Activated T-helper 17 cell treated with anti-CD3 and anti-CD28 coated beads, Interleukin-2, amount 50 U/mL, for 72 hours (primary cell): ENCODE results near the gene GMEB2. TPM values are rescaled to one million over a fixed set of nuclear protein-coding genes. Genes with fewer than 3 reads are reported as not detected.
"Not testable (repeated sequence)": the region's sequence is repeated elsewhere in the genome, so short reads cannot be mapped to it uniquely, and the experiment has no call there.

Source experiments
- ATAC-seq: fragments of 150-1000 bp; cut with Tn5 transposase; replicated peaks from 2 replicates; pipeline ENCODE4 v1.10.0; 2021; ENCODE audit warnings: mild to moderate bottlenecking, moderate library complexity
- H3K27ac Mint-ChIP-seq: one replicate; pipeline ENCODE4 v1.8.0; 2022; ENCODE audit warnings: mixed read lengths
- H3K27me3 Mint-ChIP-seq: one replicate; pipeline ENCODE4 v1.8.0; 2022; ENCODE audit warnings: mixed read lengths
- H3K36me3 Mint-ChIP-seq: one replicate; pipeline ENCODE4 v1.8.0; 2022; ENCODE audit warnings: low read depth, mild to moderate bottlenecking, mixed read lengths
- H3K4me1 Mint-ChIP-seq: one replicate; pipeline ENCODE4 v1.8.0; 2022; ENCODE audit warnings: mixed read lengths
- H3K4me3 Mint-ChIP-seq: one replicate; pipeline ENCODE4 v1.8.0; 2022; ENCODE audit warnings: mild to moderate bottlenecking, mixed read lengths
- H3K9me3 Mint-ChIP-seq: one replicate; pipeline ENCODE4 v1.8.0; 2022; ENCODE audit warnings: mixed read lengths
- total RNA-seq, 2 donors: library from RNA; stranded (reverse); gene quantifications; one replicate each; pipeline ENCODE4 v1.2.3, GENCODE V29; 2022

The GMEB2 gene
- total RNA-seq, 2 donors from 2014 or later = 11.5 to 19.6 TPM

GRCh38 chr20:63652192-63652980 is 25.5 kb upstream of the GMEB2 start:
- ATAC-seq = peak; percentile 8
- H3K27ac Mint-ChIP-seq = no peak overlapping the region
- no peaks in the 10 kb centered on the region for H3K36me3 Mint-ChIP-seq
- no peaks in the 10 kb centered on the region for H3K9me3 Mint-ChIP-seq
- H3K4me1 Mint-ChIP-seq = peaks cover 9% of the 10 kb centered on the region
- peak overlapping the region; percentile 78 for H3K4me3 Mint-ChIP-seq
- H3K27me3 Mint-ChIP-seq = no peaks in the 10 kb centered on the region

- no peaks in the 10 kb centered on the region for H3K36me3 Mint-ChIP-seq
- peak overlapping the region; percentile 70 for H3K27ac Mint-ChIP-seq
- H3K4me1 Mint-ChIP-seq = peaks cover 9% of the 10 kb centered on the region
- H3K4me3 Mint-ChIP-seq = peak overlapping the region; percentile 78
- no peaks in the 10 kb centered on the region for H3K9me3 Mint-ChIP-seq
- no peaks in the 10 kb centered on the region for H3K27me3 Mint-ChIP-seq
- no peak for ATAC-seq
Observed at GRCh38 chr20:63651942-63652191, 25.0 kb upstream of the GMEB2 start.

- not testable (repeated sequence) for H3K9me3 Mint-ChIP-seq, H3K27me3 Mint-ChIP-seq, ATAC-seq, H3K27ac Mint-ChIP-seq, H3K4me1 Mint-ChIP-seq, H3K36me3 Mint-ChIP-seq, H3K4me3 Mint-ChIP-seq
Observed at GRCh38 chr20:63650486-63650885, 23.6 kb upstream of the GMEB2 start.

GRCh38 chr20:63648895-63649589 is 22.1 kb upstream of the GMEB2 start:
- no peak for ATAC-seq
- Mint-ChIP-seq H3K4me3 (no peak overlapping the region), H3K27me3 (no peaks in the 10 kb centered on the region), H3K36me3 (no peaks in the 10 kb centered on the region), H3K9me3 (no peaks in the 10 kb centered on the region), H3K4me1 (peaks cover 5% of the 10 kb centered on the region), H3K27ac (no peak overlapping the region)

GRCh38 chr20:63648190-63648589 is 21.3 kb upstream of the GMEB2 start:
- no peak for ATAC-seq
- no peaks in the 10 kb centered on the region for H3K9me3 Mint-ChIP-seq
- no peak overlapping the region for H3K4me3 Mint-ChIP-seq
- no peak overlapping the region for H3K27ac Mint-ChIP-seq
- H3K36me3 Mint-ChIP-seq = no peaks in the 10 kb centered on the region
- H3K27me3 Mint-ChIP-seq = no peaks in the 10 kb centered on the region
- H3K4me1 Mint-ChIP-seq = peaks cover 5% of the 10 kb centered on the region

- no peaks in the 10 kb centered on the region for H3K4me1 Mint-ChIP-seq
- H3K27me3 Mint-ChIP-seq = no peaks in the 10 kb centered on the region
- no peak overlapping the region for H3K27ac Mint-ChIP-seq
- H3K36me3 Mint-ChIP-seq = no peaks in the 10 kb centered on the region
- no peak overlapping the region for H3K4me3 Mint-ChIP-seq
- H3K9me3 Mint-ChIP-seq = no peaks in the 10 kb centered on the region
- no peak for ATAC-seq
Observed at GRCh38 chr20:63645218-63645617, 18.3 kb upstream of the GMEB2 start.

GRCh38 chr20:63643946-63644345 is 17.0 kb upstream of the GMEB2 start:
- peaks cover 7% of the 10 kb centered on the region for H3K36me3 Mint-ChIP-seq
- peaks cover 3% of the 10 kb centered on the region for H3K4me1 Mint-ChIP-seq
- H3K9me3 Mint-ChIP-seq = no peaks in the 10 kb centered on the region
- no peaks in the 10 kb centered on the region for H3K27me3 Mint-ChIP-seq
- no peak overlapping the region for H3K27ac Mint-ChIP-seq
- peak overlapping the region; percentile 58 for H3K4me3 Mint-ChIP-seq
- ATAC-seq = no peak

GRCh38 chr20:63643499-63643898 is 16.6 kb upstream of the GMEB2 start:
- ATAC-seq = no peak
- H3K9me3 Mint-ChIP-seq = no peaks in the 10 kb centered on the region
- H3K4me1 Mint-ChIP-seq = peaks cover 5% of the 10 kb centered on the region
- H3K27me3 Mint-ChIP-seq = no peaks in the 10 kb centered on the region
- H3K27ac Mint-ChIP-seq = no peak overlapping the region
- H3K36me3 Mint-ChIP-seq = peaks cover 7% of the 10 kb centered on the region
- peak overlapping the region; percentile 58 for H3K4me3 Mint-ChIP-seq

GRCh38 chr20:63642527-63643247 is 15.8 kb upstream of the GMEB2 start:
- no peak overlapping the region for H3K27ac Mint-ChIP-seq
- H3K4me1 Mint-ChIP-seq = peaks cover 9% of the 10 kb centered on the region
- no peak for ATAC-seq
- peaks cover 7% of the 10 kb centered on the region for H3K36me3 Mint-ChIP-seq
- H3K27me3 Mint-ChIP-seq = no peaks in the 10 kb centered on the region
- no peaks in the 10 kb centered on the region for H3K9me3 Mint-ChIP-seq
- peak overlapping the region; percentile 58 for H3K4me3 Mint-ChIP-seq

- H3K9me3 Mint-ChIP-seq = no peaks in the 10 kb centered on the region
- H3K36me3 Mint-ChIP-seq = peaks cover 7% of the 10 kb centered on the region
- peak overlapping the region; percentile 80 for H3K4me3 Mint-ChIP-seq
- H3K27me3 Mint-ChIP-seq = no peaks in the 10 kb centered on the region
- H3K4me1 Mint-ChIP-seq = peaks cover 9% of the 10 kb centered on the region
- peak; percentile 74 for ATAC-seq
- H3K27ac Mint-ChIP-seq = no peak overlapping the region
Observed at GRCh38 chr20:63641792-63642523, 15.1 kb upstream of the GMEB2 start.

GRCh38 chr20:63641146-63641791 is 14.4 kb upstream of the GMEB2 start:
- ATAC-seq = peak; percentile 38
- Mint-ChIP-seq H3K4me1 (peaks cover 9% of the 10 kb centered on the region), H3K27me3 (no peaks in the 10 kb centered on the region), H3K4me3 (peak overlapping the region; percentile 80), H3K36me3 (peaks cover 7% of the 10 kb centered on the region), H3K27ac (no peak overlapping the region), H3K9me3 (no peaks in the 10 kb centered on the region)

GRCh38 chr20:63640686-63641085 is 13.8 kb upstream of the GMEB2 start:
- not testable (repeated sequence) for H3K9me3 Mint-ChIP-seq, H3K27me3 Mint-ChIP-seq, H3K36me3 Mint-ChIP-seq, ATAC-seq
- H3K27ac Mint-ChIP-seq = peak overlapping the region; percentile 10
- H3K4me3 Mint-ChIP-seq = peak overlapping the region; percentile 80
- H3K4me1 Mint-ChIP-seq = peaks cover 11% of the 10 kb centered on the region

- no peak for ATAC-seq
- H3K4me1 Mint-ChIP-seq = peaks cover 13% of the 10 kb centered on the region
- peaks cover 7% of the 10 kb centered on the region for H3K36me3 Mint-ChIP-seq
- peak overlapping the region; percentile 90 for H3K27ac Mint-ChIP-seq
- H3K27me3 Mint-ChIP-seq = no peaks in the 10 kb centered on the region
- peak overlapping the region; percentile 80 for H3K4me3 Mint-ChIP-seq
- no peaks in the 10 kb centered on the region for H3K9me3 Mint-ChIP-seq
Observed at GRCh38 chr20:63640086-63640485, 13.2 kb upstream of the GMEB2 start.
